Activated CD4-positive, alpha-beta T cell treated with anti-CD3 and anti-CD28 coated beads, Interleukin-2, amount 50 U/mL, for 4 hours (primary cell): ENCODE measurements around the gene RNASET2.
"Not testable (repeated sequence)": the region's sequence is repeated elsewhere in the genome, so short reads cannot be mapped to it uniquely, and the experiment has no call there.

Source experiments
- DNase-seq, 2 experiments: peaks; one replicate each; pipeline ENCODE4 v3.0.0-alpha.2; 2020

Gene RNASET2

GRCh38 chr6:166969390-166970002 is 13.1 kb upstream of the RNASET2 start:
- no peak for DNase-seq

GRCh38 chr6:166966268-166966667 is 9.9 kb upstream of the RNASET2 start:
- DNase-seq = no peak

GRCh38 chr6:166960609-166960978 is 4.2 kb upstream of the RNASET2 start:
- DNase-seq = no peak

- DNase-seq = no peak
These were observed 3.7 kb upstream of the RNASET2 start for GRCh38 chr6:166959911-166960608.

- DNase-seq = peak in 1 of 2 experiments; percentile 30
These were observed 2.8 kb upstream of the RNASET2 start for GRCh38 chr6:166958926-166959861.

GRCh38 chr6:166957805-166958076 is 1.4 kb upstream of the RNASET2 start:
- no peak for DNase-seq

- peak in 1 of 2 experiments; percentile 23 for DNase-seq
These were observed 896 bp upstream of the RNASET2 start for GRCh38 chr6:166957087-166957804.

- DNase-seq = peak in 1 of 2 experiments; percentile 20
These were observed 396 bp downstream of the RNASET2 start for GRCh38 chr6:166955865-166956443.

GRCh38 chr6:166955121-166955864 is 1.1 kb downstream of the RNASET2 start:
- peak in 1 of 2 experiments; percentile 20 for DNase-seq

GRCh38 chr6:166954118-166954713 is 2.1 kb downstream of the RNASET2 start:
- no peak for DNase-seq

GRCh38 chr6:166952567-166953486 is 3.5 kb downstream of the RNASET2 start:
- DNase-seq = peak in 1 of 2 experiments; percentile 30

GRCh38 chr6:166952121-166952520 is 4.2 kb downstream of the RNASET2 start:
- DNase-seq = peak in 1 of 2 experiments; percentile 18

GRCh38 chr6:166951670-166952060 is 4.7 kb downstream of the RNASET2 start:
- no peak for DNase-seq

- DNase-seq = peak; percentile 59 to 62
These were observed 5.3 kb downstream of the RNASET2 start for GRCh38 chr6:166950892-166951669.

- no peak for DNase-seq
These were observed 5.9 kb downstream of the RNASET2 start for GRCh38 chr6:166950443-166950821.

- no peak for DNase-seq
These were observed 6.6 kb downstream of the RNASET2 start for GRCh38 chr6:166949528-166950442.

GRCh38 chr6:166948724-166949123 is 7.6 kb downstream of the RNASET2 start:
- DNase-seq = not testable (repeated sequence)

GRCh38 chr6:166947251-166947650 is 9.1 kb downstream of the RNASET2 start:
- no peak for DNase-seq
